Panc1 (cell line): ENCODE measurements around the gene NUBP2.

Experiments
- POLR2AphosphoS5 ChIP-seq: IDR thresholded peaks from 2 replicates; pipeline ENCODE4 v1.6.1; 2012; ENCODE audit warnings: mild to moderate bottlenecking, low read depth, low read length, moderate library complexity
- SIN3A ChIP-seq: IDR thresholded peaks from 2 replicates; pipeline ENCODE4 v1.6.1; 2012; ENCODE audit warnings: low read depth, mild to moderate bottlenecking, low read length, moderate library complexity, borderline replicate concordance; ENCODE audit not compliant: insufficient read depth
- TCF7L2 ChIP-seq: IDR thresholded peaks from 2 replicates; pipeline ENCODE4 v1.6.1; 2011; ENCODE audit warnings: mild to moderate bottlenecking, low read depth, low read length, inconsistent platforms
- TF ChIP-seq, protein P1 (sequence below): fragments of 450-650 bp; IDR thresholded peaks from 2 replicates; pipeline ENCODE4 v1.5.1; 2017; ENCODE audit warnings: mild to moderate bottlenecking
- TF ChIP-seq, protein P2 (sequence below), 2 experiments: IDR thresholded peaks; 2 replicates each; pipeline ENCODE4 v1.6.1; 2011 to 2012; ENCODE audit warnings: low read depth in 2 of 2, control low read depth in 1 of 2, low read length in 1 of 2, mild to moderate bottlenecking in 1 of 2, moderate library complexity in 1 of 2; ENCODE audit not compliant: insufficient read depth in 1 of 2

DNA sequence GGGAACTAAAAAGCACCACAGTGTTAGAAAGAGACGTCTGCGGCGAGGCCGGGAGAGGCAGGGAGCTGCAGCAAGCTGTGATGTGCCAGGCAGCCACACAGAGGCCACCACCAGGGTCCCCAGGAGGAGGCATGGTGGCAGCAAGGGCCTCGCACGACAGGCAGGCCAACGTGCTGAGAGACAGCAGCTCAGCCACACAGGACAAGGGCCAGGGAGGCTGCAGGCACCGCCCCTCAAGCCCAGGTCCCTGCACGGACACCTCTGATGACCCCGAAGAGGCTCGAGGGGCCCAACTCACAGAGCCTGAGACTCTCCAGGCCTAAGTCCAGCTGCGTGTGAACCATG, 38.2 kb downstream of the NUBP2 start:
- TF ChIP-seq, protein P1, sequence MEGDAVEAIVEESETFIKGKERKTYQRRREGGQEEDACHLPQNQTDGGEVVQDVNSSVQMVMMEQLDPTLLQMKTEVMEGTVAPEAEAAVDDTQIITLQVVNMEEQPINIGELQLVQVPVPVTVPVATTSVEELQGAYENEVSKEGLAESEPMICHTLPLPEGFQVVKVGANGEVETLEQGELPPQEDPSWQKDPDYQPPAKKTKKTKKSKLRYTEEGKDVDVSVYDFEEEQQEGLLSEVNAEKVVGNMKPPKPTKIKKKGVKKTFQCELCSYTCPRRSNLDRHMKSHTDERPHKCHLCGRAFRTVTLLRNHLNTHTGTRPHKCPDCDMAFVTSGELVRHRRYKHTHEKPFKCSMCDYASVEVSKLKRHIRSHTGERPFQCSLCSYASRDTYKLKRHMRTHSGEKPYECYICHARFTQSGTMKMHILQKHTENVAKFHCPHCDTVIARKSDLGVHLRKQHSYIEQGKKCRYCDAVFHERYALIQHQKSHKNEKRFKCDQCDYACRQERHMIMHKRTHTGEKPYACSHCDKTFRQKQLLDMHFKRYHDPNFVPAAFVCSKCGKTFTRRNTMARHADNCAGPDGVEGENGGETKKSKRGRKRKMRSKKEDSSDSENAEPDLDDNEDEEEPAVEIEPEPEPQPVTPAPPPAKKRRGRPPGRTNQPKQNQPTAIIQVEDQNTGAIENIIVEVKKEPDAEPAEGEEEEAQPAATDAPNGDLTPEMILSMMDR, result no peak
- TF ChIP-seq POLR2AphosphoS5 (no peak), SIN3A (no peak), TCF7L2 (no peak)
- TF ChIP-seq, protein P2, sequence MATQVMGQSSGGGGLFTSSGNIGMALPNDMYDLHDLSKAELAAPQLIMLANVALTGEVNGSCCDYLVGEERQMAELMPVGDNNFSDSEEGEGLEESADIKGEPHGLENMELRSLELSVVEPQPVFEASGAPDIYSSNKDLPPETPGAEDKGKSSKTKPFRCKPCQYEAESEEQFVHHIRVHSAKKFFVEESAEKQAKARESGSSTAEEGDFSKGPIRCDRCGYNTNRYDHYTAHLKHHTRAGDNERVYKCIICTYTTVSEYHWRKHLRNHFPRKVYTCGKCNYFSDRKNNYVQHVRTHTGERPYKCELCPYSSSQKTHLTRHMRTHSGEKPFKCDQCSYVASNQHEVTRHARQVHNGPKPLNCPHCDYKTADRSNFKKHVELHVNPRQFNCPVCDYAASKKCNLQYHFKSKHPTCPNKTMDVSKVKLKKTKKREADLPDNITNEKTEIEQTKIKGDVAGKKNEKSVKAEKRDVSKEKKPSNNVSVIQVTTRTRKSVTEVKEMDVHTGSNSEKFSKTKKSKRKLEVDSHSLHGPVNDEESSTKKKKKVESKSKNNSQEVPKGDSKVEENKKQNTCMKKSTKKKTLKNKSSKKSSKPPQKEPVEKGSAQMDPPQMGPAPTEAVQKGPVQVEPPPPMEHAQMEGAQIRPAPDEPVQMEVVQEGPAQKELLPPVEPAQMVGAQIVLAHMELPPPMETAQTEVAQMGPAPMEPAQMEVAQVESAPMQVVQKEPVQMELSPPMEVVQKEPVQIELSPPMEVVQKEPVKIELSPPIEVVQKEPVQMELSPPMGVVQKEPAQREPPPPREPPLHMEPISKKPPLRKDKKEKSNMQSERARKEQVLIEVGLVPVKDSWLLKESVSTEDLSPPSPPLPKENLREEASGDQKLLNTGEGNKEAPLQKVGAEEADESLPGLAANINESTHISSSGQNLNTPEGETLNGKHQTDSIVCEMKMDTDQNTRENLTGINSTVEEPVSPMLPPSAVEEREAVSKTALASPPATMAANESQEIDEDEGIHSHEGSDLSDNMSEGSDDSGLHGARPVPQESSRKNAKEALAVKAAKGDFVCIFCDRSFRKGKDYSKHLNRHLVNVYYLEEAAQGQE (IDR thresholded peaks at IDR 0.05; ENCODE audit: insufficient read depth in 1 of 2, low read depth in 2 of 2, low read length in 1 of 2), result no peak
